Measurements from ENCODE around the gene ARSK. TPM values are rescaled to one million over a fixed set of nuclear protein-coding genes. Genes with fewer than 3 reads are reported as not detected.

ARSK gene
- polyA plus RNA-seq, 1 of the 3 experiments (the other 2 are of a cell fraction): 5.6 TPM

DNA sequence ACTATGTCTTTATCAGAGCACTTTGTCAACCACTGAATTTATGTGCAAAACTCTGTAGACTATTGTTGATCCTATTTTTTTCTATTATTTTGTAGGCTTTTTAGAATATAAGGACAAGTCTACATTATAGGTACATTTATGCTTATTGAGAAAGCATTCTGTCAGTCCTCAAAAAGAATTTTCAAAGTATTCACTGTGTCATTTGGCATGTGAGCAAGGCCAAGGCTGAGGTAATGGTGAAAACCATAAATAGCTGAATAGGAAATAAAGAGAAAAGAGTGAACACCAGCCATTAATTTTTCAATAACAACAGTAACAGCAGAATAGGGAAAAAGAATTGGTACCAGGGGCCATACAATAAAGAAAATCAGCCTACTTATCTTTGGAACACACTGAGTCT lies 21.1 kb upstream of the ARSK start:
- no peak for DNase-seq
- Histone ChIP-seq H3K27me3 (ENCODE audit: insufficient read depth) (no peaks in the 10 kb centered on the region), H3F3A (replicated peaks; ENCODE audit: insufficient read depth) (peaks cover 8% of the 10 kb centered on the region), H3K9ac (no peak overlapping the region), H3K9me3 (no peaks in the 10 kb centered on the region), H3K79me2 (ENCODE audit: insufficient read depth) (peaks cover 11% of the 10 kb centered on the region; the same call in 1 of the 2 replicates), H3K9me2 (no peaks in the 10 kb centered on the region), H3K4me2 (no peak overlapping the region), H3K4me1 (ENCODE audit: control insufficient read depth in 1 of 2, insufficient read depth in 2 of 2, low read depth in 1 of 2, low read length in 1 of 2) (peaks cover 0 to 8% of the 10 kb centered on the region in 2 experiments; a peak in 2 of 4 replicates), H2AFZ (ENCODE audit: low read depth) (no peak overlapping the region), H3K27ac (ENCODE audit: low read depth in 2 of 2, low read length in 1 of 2) (no peak overlapping the region), H4K20me1 (ENCODE audit: insufficient read depth) (no peaks in the 10 kb centered on the region), H3K4me3 (ENCODE audit: low read depth in 2 of 2, low read length in 1 of 2) (no peak overlapping the region), H3K36me3 (replicated peaks in 1 of 2; ENCODE audit: control insufficient read depth in 1 of 2, insufficient read depth in 2 of 2, low read length in 1 of 2) (peaks cover 44 to 84% of the 10 kb centered on the region in 2 experiments)
- ChIA-PET POLR2A (no interaction called here), CTCF (no interaction called here)
- TF ChIP-seq GABPA (IDR thresholded peaks at IDR 0.05; ENCODE audit: low read depth) (no peak), EZH2phosphoT487 (IDR thresholded peaks at IDR 0.05; ENCODE audit: borderline replicate concordance, low read depth) (no peak), POLR2AphosphoS5 (IDR thresholded peaks at IDR 0.05; ENCODE audit: low read depth, low read length) (no peak), YY1 (IDR thresholded peaks at IDR 0.05; ENCODE audit: low read depth) (no peak), RCOR1 (IDR thresholded peaks at IDR 0.05; ENCODE audit: low read length) (no peak), CHD2 (IDR thresholded peaks at IDR 0.05; ENCODE audit: low read length, partially characterized antibody) (no peak), GATA2 (CRISPR knock-in tag; IDR thresholded peaks at IDR 0.05) (no peak)
- TF ChIP-seq, protein P1, sequence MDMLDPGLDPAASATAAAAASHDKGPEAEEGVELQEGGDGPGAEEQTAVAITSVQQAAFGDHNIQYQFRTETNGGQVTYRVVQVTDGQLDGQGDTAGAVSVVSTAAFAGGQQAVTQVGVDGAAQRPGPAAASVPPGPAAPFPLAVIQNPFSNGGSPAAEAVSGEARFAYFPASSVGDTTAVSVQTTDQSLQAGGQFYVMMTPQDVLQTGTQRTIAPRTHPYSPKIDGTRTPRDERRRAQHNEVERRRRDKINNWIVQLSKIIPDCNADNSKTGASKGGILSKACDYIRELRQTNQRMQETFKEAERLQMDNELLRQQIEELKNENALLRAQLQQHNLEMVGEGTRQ (IDR thresholded peaks at IDR 0.05; ENCODE audit: borderline replicate concordance, low read depth, low read length): no peak
- TF ChIP-seq, protein P2, sequence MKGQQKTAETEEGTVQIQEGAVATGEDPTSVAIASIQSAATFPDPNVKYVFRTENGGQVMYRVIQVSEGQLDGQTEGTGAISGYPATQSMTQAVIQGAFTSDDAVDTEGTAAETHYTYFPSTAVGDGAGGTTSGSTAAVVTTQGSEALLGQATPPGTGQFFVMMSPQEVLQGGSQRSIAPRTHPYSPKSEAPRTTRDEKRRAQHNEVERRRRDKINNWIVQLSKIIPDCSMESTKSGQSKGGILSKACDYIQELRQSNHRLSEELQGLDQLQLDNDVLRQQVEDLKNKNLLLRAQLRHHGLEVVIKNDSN (IDR thresholded peaks at IDR 0.05; ENCODE audit: borderline replicate concordance, low read depth): no peak
- TF ChIP-seq, protein P3, sequence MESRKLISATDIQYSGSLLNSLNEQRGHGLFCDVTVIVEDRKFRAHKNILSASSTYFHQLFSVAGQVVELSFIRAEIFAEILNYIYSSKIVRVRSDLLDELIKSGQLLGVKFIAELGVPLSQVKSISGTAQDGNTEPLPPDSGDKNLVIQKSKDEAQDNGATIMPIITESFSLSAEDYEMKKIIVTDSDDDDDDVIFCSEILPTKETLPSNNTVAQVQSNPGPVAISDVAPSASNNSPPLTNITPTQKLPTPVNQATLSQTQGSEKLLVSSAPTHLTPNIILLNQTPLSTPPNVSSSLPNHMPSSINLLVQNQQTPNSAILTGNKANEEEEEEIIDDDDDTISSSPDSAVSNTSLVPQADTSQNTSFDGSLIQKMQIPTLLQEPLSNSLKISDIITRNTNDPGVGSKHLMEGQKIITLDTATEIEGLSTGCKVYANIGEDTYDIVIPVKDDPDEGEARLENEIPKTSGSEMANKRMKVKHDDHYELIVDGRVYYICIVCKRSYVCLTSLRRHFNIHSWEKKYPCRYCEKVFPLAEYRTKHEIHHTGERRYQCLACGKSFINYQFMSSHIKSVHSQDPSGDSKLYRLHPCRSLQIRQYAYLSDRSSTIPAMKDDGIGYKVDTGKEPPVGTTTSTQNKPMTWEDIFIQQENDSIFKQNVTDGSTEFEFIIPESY (IDR thresholded peaks at IDR 0.05; ENCODE audit: borderline replicate concordance, low read depth): no peak

DNA sequence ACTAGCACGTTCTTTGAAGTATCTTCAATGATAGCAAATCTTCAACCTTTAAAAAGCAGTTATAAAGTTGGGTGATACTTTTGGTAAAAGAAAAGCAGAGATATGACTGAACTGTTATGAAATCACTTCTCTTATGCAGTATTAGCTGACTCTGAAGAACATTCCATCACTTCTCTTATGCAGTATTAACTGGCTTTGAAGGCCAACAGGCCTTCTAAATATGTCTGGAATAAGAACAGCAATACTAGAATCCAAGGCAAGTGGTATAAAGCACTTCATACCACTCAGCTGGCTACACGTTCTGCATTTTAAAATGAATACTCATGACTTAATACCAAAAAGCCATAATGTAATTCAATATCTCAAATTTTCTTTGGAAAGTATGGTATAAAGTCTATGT lies 17.4 kb upstream of the ARSK start:
- no peak overlapping the region for H3K4me3 ChIP-seq (ENCODE audit: low read depth in 2 of 2, low read length in 1 of 2)
- DNase-seq: no peak
- 0 out of 4 replicates have a peak, but pooled peaks cover 0 to 4% of the 10 kb centered on the region in 2 experiments for H3K4me1 ChIP-seq (ENCODE audit: control insufficient read depth in 1 of 2, insufficient read depth in 2 of 2, low read depth in 1 of 2, low read length in 1 of 2)
- H3K9me2 ChIP-seq: no peaks in the 10 kb centered on the region
- H3K9me3 ChIP-seq: no peaks in the 10 kb centered on the region
- H3K27me3 ChIP-seq (ENCODE audit: insufficient read depth): no peaks in the 10 kb centered on the region
- POLR2A ChIA-PET: no interaction called here
- H3K36me3 ChIP-seq (replicated peaks in 1 of 2; ENCODE audit: control insufficient read depth in 1 of 2, insufficient read depth in 2 of 2, low read length in 1 of 2): peaks cover 66 to 73% of the 10 kb centered on the region in 2 experiments
- peaks cover 4% of the 10 kb centered on the region for H3F3A ChIP-seq (replicated peaks; ENCODE audit: insufficient read depth)
- H3K9ac ChIP-seq: no peak overlapping the region
- CTCF ChIA-PET: interaction anchor here (0.6 kb wide), 1 partner anchor 1332 kb away, joined by 3 read pairs; no protein-coding TSS in a partner anchor
- no peak overlapping the region for H3K4me2 ChIP-seq
- no peaks in the 10 kb centered on the region for H4K20me1 ChIP-seq (ENCODE audit: insufficient read depth)
- 86% methylated on average over 2 of the region's 2 CpGs for WGBS (ENCODE audit: low lambda C conversion rate)
- no peak overlapping the region for H2AFZ ChIP-seq (ENCODE audit: low read depth)
- H3K27ac ChIP-seq (ENCODE audit: low read depth in 2 of 2, low read length in 1 of 2): no peak overlapping the region
- H3K79me2 ChIP-seq (ENCODE audit: insufficient read depth): peaks cover 12% of the 10 kb centered on the region; the same call in 1 of the 2 replicates
- TF ChIP-seq FOSL2 (IDR thresholded peaks at IDR 0.05; ENCODE audit: borderline replicate concordance, low read depth) (no peak), FOXM1 (IDR thresholded peaks at IDR 0.05; ENCODE audit: low read depth) (no peak), FOXJ3 (CRISPR knock-in tag; IDR thresholded peaks at IDR 0.05) (no peak), POLR2AphosphoS5 (IDR thresholded peaks at IDR 0.05; ENCODE audit: low read depth, low read length) (no peak), TEAD4 (IDR thresholded peaks at IDR 0.05; ENCODE audit: borderline replicate concordance, insufficient read depth) (no peak), NFIC (IDR thresholded peaks at IDR 0.05; ENCODE audit: borderline replicate concordance) (no peak), SIN3A (IDR thresholded peaks at IDR 0.05; ENCODE audit: borderline replicate concordance, low read depth, low read length) (no peak), MXI1 (IDR thresholded peaks at IDR 0.05; ENCODE audit: low read depth, low read length) (no peak), SMC3 (IDR thresholded peaks at IDR 0.05; ENCODE audit: low read depth, low read length) (no peak), ELF1 (IDR thresholded peaks at IDR 0.05) (no peak), EZH2phosphoT487 (IDR thresholded peaks at IDR 0.05; ENCODE audit: borderline replicate concordance, low read depth) (no peak)
- TF ChIP-seq, protein P4, sequence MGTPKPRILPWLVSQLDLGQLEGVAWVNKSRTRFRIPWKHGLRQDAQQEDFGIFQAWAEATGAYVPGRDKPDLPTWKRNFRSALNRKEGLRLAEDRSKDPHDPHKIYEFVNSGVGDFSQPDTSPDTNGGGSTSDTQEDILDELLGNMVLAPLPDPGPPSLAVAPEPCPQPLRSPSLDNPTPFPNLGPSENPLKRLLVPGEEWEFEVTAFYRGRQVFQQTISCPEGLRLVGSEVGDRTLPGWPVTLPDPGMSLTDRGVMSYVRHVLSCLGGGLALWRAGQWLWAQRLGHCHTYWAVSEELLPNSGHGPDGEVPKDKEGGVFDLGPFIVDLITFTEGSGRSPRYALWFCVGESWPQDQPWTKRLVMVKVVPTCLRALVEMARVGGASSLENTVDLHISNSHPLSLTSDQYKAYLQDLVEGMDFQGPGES (IDR thresholded peaks at IDR 0.05; ENCODE audit: low read depth, low read length): no peak
- TF ChIP-seq, protein P5, sequence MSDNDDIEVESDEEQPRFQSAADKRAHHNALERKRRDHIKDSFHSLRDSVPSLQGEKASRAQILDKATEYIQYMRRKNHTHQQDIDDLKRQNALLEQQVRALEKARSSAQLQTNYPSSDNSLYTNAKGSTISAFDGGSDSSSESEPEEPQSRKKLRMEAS (IDR thresholded peaks at IDR 0.05; ENCODE audit: low read depth): no peak

All from SK-N-SH (cell line).